GM18520 (cell line): ENCODE measurements around the gene UCMA.
A peak's percentile ranks its signal among the peaks of the same experiment; 100 is the strongest.
"Not testable (repeated sequence)": the region's sequence is repeated elsewhere in the genome, so short reads cannot be mapped to it uniquely, and the experiment has no call there.

Experiments
- ATAC-seq: cut with Tn5 transposase; IDR thresholded peaks from one replicate; pipeline ENCODE4 v1.9.1; 2021; ENCODE audit not compliant: unreplicated experiment

The UCMA gene

GRCh38 chr10:13234172-13234571 lies at the start of gene UCMA:
UCMA (minus strand) TSS chr10:13234374; CDS start chr10:13234258, 116 bp downstream.
- ATAC-seq = no peak

- ATAC-seq = not testable (repeated sequence)
These were observed 48.2 kb upstream of the UCMA start for GRCh38 chr10:13282348-13282747.

- ATAC-seq = no peak
These were observed 42.7 kb upstream of the UCMA start for GRCh38 chr10:13276749-13277365.

- not testable (repeated sequence) for ATAC-seq
These were observed 42.0 kb upstream of the UCMA start for GRCh38 chr10:13276146-13276545.

- peak; percentile 27 for ATAC-seq
These were observed 38.0 kb upstream of the UCMA start for GRCh38 chr10:13272164-13272571.

GRCh38 chr10:13271552-13272163 lies 37.5 kb upstream of the UCMA start:
- ATAC-seq = peak; percentile 78

- no peak for ATAC-seq
These were observed 36.8 kb upstream of the UCMA start for GRCh38 chr10:13270877-13271551.

GRCh38 chr10:13268841-13269240 lies 34.7 kb upstream of the UCMA start:
- no peak for ATAC-seq

GRCh38 chr10:13268310-13268709 lies 34.1 kb upstream of the UCMA start:
- no peak for ATAC-seq

GRCh38 chr10:13263591-13263990 lies 29.4 kb upstream of the UCMA start:
- no peak for ATAC-seq

GRCh38 chr10:13262433-13262832 lies 28.3 kb upstream of the UCMA start:
- ATAC-seq = no peak

- no peak for ATAC-seq
These were observed 23.5 kb upstream of the UCMA start for GRCh38 chr10:13257621-13258140.

GRCh38 chr10:13256627-13257026 lies 22.5 kb upstream of the UCMA start:
- ATAC-seq = no peak

GRCh38 chr10:13253726-13254125 lies 19.6 kb upstream of the UCMA start:
- ATAC-seq = no peak

GRCh38 chr10:13247784-13248183 lies 13.6 kb upstream of the UCMA start:
- no peak for ATAC-seq

- ATAC-seq = no peak
These were observed 13.1 kb upstream of the UCMA start for GRCh38 chr10:13247246-13247645.

GRCh38 chr10:13242260-13242659 lies 8.1 kb upstream of the UCMA start:
- not testable (repeated sequence) for ATAC-seq

- no peak for ATAC-seq
These were observed 7.4 kb upstream of the UCMA start for GRCh38 chr10:13241613-13242012.

GRCh38 chr10:13239923-13240322 lies 5.7 kb upstream of the UCMA start:
- ATAC-seq = no peak

- no peak for ATAC-seq
These were observed 4.3 kb upstream of the UCMA start for GRCh38 chr10:13238271-13239077.

- no peak for ATAC-seq
These were observed 2.5 kb upstream of the UCMA start for GRCh38 chr10:13236638-13237037.
